ENCODE results near the gene FADS1. TPM values are rescaled to one million over a fixed set of nuclear protein-coding genes. Genes with fewer than 3 reads are reported as not detected.

Gene FADS1
- total RNA-seq, 2 donors from 2014 or later: 39.0 to 52.9 TPM

DNA sequence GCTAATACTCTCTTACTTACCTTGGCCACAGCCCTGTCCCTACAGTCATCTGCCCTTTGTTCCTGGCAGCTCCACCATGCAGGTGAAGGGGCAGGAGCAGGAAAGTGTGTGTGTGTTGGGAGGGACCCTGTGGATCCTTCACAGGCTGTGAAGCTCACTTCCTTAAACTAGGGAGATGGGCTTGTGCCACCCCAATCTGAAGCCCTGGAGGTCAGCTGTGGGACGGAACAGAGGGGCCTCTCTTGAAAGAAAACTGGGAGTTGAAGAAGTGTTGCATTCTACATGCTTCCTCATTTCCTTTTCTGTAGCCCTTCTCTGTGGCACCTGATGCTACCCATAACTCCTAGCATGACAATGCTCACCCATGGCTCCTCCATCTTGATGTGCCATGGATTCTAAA lies 11.7 kb downstream of the FADS1 start:
- Histone ChIP-seq H3K4me3 (no peak overlapping the region), H3K27me3 (replicated peaks; ENCODE audit: insufficient read depth) (no peaks in the 10 kb centered on the region), H3K27ac (no peak overlapping the region), H3K36me3 (peaks cover 62% of the 10 kb centered on the region), H3K4me1 (ENCODE audit: control insufficient read depth in 1 of 2, low read depth in 2 of 2) (no peaks in the 10 kb centered on the region), H3K9me3 (no peaks in the 10 kb centered on the region)
- DNase-seq (ENCODE audit: low spot score): no peak
- no peak for ATAC-seq (ENCODE audit: insufficient number of reproducible peaks, low FRiP score, low read depth)
- TF ChIP-seq, protein P1, sequence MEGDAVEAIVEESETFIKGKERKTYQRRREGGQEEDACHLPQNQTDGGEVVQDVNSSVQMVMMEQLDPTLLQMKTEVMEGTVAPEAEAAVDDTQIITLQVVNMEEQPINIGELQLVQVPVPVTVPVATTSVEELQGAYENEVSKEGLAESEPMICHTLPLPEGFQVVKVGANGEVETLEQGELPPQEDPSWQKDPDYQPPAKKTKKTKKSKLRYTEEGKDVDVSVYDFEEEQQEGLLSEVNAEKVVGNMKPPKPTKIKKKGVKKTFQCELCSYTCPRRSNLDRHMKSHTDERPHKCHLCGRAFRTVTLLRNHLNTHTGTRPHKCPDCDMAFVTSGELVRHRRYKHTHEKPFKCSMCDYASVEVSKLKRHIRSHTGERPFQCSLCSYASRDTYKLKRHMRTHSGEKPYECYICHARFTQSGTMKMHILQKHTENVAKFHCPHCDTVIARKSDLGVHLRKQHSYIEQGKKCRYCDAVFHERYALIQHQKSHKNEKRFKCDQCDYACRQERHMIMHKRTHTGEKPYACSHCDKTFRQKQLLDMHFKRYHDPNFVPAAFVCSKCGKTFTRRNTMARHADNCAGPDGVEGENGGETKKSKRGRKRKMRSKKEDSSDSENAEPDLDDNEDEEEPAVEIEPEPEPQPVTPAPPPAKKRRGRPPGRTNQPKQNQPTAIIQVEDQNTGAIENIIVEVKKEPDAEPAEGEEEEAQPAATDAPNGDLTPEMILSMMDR (IDR thresholded peaks at IDR 0.05): no peak

DNA sequence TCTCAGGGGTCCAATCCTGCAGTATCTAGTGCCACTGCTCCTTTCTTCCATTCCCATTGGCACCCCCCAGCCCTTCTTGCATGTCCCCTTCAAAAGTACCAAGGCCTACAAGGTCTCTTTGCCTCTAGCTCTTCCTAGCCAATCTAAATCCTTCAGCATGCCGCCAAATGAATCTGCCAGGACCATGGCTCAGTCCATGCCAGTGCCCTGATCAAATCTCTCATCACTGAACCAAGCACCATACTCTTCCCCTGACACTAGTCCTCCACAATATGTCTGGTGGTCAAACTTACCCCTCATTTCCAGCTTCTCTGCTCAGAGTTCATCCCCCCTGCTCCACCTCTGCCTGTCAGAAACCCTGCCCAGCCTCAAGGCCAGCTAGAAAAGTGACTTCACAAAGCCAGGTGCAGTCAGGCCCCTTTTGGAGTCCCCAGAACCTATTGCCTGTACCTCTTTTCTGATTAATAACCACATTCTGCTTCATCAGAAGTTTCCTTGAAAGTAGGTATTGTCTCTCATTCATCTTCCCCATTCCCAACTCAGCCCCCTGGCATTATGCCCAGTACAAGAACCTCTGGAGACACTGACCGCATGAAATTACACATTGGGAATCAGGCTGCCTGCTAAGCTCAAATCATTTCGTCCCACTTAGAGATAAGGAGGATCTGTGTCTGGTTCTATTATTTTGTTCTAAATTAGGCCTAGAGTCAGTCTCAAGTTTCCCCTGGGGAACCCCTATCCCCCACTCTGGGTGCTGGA lies 12.7 kb downstream of the FADS1 start:
- ATAC-seq (ENCODE audit: insufficient number of reproducible peaks, low FRiP score, low read depth) (no peak), DNase-seq (ENCODE audit: low spot score) (no peak)
- TF ChIP-seq, protein P1 (IDR thresholded peaks at IDR 0.05): no peak
- no peaks in the 10 kb centered on the region for H3K4me1 ChIP-seq (ENCODE audit: control insufficient read depth in 1 of 2, low read depth in 2 of 2)
- no peaks in the 10 kb centered on the region for H3K9me3 ChIP-seq
- H3K27me3 ChIP-seq (replicated peaks; ENCODE audit: insufficient read depth): no peaks in the 10 kb centered on the region
- no peak overlapping the region for H3K4me3 ChIP-seq
- H3K27ac ChIP-seq: no peak overlapping the region
- peaks cover 58% of the 10 kb centered on the region for H3K36me3 ChIP-seq

DNA sequence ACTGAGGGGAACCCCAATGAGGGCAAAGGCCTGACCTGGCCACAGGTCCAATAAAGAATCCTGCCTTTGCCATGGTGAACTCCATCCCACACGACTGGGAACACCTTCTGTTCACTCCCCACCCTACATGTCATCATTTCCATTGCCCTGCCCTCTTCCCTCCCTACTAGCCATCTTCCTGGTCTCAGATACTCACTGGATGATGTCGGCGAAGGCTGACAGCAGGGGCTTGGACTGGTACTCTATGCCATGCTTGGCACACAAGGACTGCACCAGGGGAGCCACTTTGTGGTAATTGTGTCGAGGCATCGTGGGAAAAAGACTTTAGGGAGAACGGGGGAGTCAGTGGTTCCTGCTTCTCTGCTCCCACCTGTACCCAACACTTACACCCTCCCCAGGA lies 14.2 kb downstream of the FADS1 start:
- H3K27me3 ChIP-seq (replicated peaks; ENCODE audit: insufficient read depth): no peaks in the 10 kb centered on the region
- H3K9me3 ChIP-seq: no peaks in the 10 kb centered on the region
- H3K4me3 ChIP-seq: no peak overlapping the region
- H3K36me3 ChIP-seq: peaks cover 47% of the 10 kb centered on the region
- no peak overlapping the region for H3K27ac ChIP-seq
- peaks cover 0 to 4% of the 10 kb centered on the region in 2 donors for H3K4me1 ChIP-seq (ENCODE audit: control insufficient read depth in 1 of 2, low read depth in 2 of 2)
- TF ChIP-seq, protein P1 (IDR thresholded peaks at IDR 0.05): no peak
- ATAC-seq (ENCODE audit: insufficient number of reproducible peaks, low FRiP score, low read depth) (no peak), DNase-seq (ENCODE audit: low spot score) (no peak)

DNA sequence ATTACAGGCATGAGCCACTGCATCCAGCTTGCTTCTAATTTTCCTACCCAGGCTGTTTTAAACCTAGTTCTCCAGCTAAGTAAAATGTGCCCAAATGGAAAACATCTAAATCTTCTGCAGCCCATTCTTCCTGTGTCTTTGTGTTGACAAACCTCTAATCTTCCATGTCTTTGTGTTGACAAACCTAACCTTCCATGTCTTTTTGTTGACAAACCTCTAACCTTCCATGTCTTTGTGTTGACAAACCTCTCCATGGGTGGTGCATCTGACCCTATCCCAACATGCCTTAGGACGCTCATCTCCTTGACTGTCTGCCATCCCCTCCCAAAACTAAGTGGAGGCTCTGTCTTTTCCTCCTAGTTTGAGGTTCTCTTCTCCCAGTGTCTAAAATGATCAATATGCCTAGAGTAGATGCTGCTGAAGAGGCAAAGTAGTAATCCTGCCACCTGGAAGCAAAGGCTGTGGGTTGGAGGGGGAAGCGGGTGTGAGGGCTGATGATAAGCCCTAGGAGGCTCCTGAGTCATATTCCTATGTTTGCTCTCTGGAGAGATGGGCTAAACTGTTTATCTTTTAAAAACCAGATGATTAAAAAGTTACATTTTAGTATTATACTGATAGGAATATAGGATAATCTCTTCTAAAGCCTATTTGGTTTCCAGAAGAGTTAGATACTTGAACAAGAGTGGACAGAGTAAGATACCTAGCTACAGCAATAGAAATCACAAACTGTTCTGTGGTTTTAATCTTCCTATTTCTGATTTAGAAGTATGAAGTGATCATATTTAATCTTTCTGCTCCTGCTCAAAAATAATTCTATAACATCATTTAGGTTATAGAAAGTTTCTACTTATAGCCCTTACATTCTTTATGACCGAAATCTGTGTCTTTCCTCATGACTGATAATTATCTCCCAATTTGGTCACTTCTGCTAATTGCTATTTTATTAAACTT lies 16.2 kb downstream of the FADS1 start:
- Histone ChIP-seq H3K27me3 (replicated peaks; ENCODE audit: insufficient read depth) (no peaks in the 10 kb centered on the region), H3K36me3 (peaks cover 39% of the 10 kb centered on the region), H3K9me3 (no peaks in the 10 kb centered on the region), H3K4me3 (no peak overlapping the region), H3K27ac (no peak overlapping the region), H3K4me1 (ENCODE audit: control insufficient read depth in 1 of 2, low read depth in 2 of 2) (peaks cover 0 to 8% of the 10 kb centered on the region in 2 donors)
- DNase-seq (ENCODE audit: low spot score) (no peak), ATAC-seq (ENCODE audit: insufficient number of reproducible peaks, low FRiP score, low read depth) (no peak)
- TF ChIP-seq, protein P1 (IDR thresholded peaks at IDR 0.05): no peak

DNA sequence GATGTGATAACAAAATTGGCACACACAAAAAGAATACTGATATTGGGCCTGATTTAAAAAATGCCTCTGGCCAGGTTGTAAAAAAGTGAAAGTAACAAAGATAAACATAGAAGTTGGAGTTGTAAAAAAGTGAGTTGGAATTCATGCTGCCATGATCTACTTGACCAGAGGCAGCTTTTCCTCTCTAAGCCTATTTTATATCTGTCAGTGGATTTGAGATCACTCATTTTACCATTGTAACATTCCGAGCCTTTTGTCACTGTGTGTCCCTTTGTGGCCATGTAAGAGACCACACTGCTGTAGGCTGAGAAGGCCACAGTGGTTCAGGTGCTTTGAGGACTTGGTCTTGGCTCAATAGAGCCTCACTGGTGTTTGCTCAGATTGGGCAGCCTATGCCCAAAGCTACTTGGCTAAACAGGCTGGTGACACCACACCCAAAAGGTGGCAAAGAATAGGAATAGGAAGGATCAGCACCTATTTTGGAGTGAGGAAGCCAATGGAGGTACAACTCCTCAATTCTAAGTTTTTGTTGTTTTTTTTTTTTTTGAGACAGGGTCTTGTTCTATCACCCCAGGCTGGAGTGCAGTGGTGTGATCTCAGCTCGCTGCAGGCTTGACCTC lies 17.0 kb downstream of the FADS1 start:
- Histone ChIP-seq H3K9me3 (no peaks in the 10 kb centered on the region), H3K4me1 (ENCODE audit: control insufficient read depth in 1 of 2, low read depth in 2 of 2) (peaks cover 0 to 8% of the 10 kb centered on the region in 2 donors), H3K36me3 (peaks cover 31% of the 10 kb centered on the region), H3K27ac (no peak overlapping the region), H3K27me3 (replicated peaks; ENCODE audit: insufficient read depth) (no peaks in the 10 kb centered on the region), H3K4me3 (no peak overlapping the region)
- TF ChIP-seq, protein P1 (IDR thresholded peaks at IDR 0.05): no peak
- DNase-seq (ENCODE audit: low spot score) (no peak), ATAC-seq (ENCODE audit: insufficient number of reproducible peaks, low FRiP score, low read depth) (no peak)

All from thoracic aorta (tissue), 2 donors.